ENCODE measurements around the gene TCTN2.

TCTN2 gene

GRCh38 chr12:123754041-123754772 is 83.3 kb downstream of the TCTN2 start:
- Histone ChIP-seq H3K27ac (ENCODE audit: low read depth, low read length) (no peak overlapping the region), H3K4me3 (ENCODE audit: low read depth, low read length) (no peak overlapping the region), H3K79me2 (ENCODE audit: control insufficient read depth, insufficient read depth, low read length, unreplicated experiment) (no peaks in the 10 kb centered on the region), H3K27me3 (ENCODE audit: insufficient read depth, low read length) (no peaks in the 10 kb centered on the region), H2AFZ (ENCODE audit: low read length, unreplicated experiment) (no peak overlapping the region), H3K36me3 (ENCODE audit: insufficient read depth, low read length) (peaks cover 9% of the 10 kb centered on the region; the same call in 1 of the 2 replicates), H3K4me1 (ENCODE audit: control insufficient read depth, insufficient read depth, low read length, unreplicated experiment) (peaks cover 12% of the 10 kb centered on the region)

DNA sequence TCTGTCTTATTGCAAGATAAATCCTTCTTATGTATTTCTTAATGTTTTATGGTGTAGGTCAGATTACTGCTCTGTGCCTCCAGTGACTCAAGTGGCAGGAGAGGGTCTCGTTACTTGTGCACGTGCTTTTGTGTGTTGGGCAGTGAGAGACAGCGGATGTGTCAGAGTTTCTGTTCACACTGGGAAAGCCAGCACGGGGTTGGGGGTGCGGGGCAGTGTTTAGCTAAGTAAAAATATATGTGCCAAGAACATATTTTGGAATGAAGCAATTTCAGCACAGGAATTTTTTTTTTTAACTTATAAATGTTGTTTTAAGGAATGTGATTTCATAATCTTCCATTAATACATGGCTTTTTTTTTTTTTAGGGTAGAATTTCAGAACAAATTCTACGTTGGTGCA is 86.6 kb downstream of the TCTN2 start:
- H3K79me2 ChIP-seq (ENCODE audit: control insufficient read depth, insufficient read depth, low read length, unreplicated experiment) = no peaks in the 10 kb centered on the region
- peak overlapping the region; percentile 51 for H3K27ac ChIP-seq (ENCODE audit: low read depth, low read length)
- H3K27me3 ChIP-seq (ENCODE audit: insufficient read depth, low read length) = peaks cover 4% of the 10 kb centered on the region; the same call in 1 of the 2 replicates
- H2AFZ ChIP-seq (ENCODE audit: low read length, unreplicated experiment) = peak overlapping the region; percentile 17
- no peaks in the 10 kb centered on the region for H3K36me3 ChIP-seq (ENCODE audit: insufficient read depth, low read length)
- H3K4me1 ChIP-seq (ENCODE audit: control insufficient read depth, insufficient read depth, low read length, unreplicated experiment) = peaks cover 12% of the 10 kb centered on the region
- H3K4me3 ChIP-seq (ENCODE audit: low read depth, low read length) = no peak overlapping the region
